ENCODE data around the gene CXCL3. TPM values are rescaled to one million over a fixed set of nuclear protein-coding genes. Genes with fewer than 3 reads are reported as not detected.

CXCL3 gene
- polyA plus RNA-seq, 1 experiment: 0.74 TPM

GRCh38 chr4:74031576-74031975 is 6.9 kb downstream of the CXCL3 start:
- no peak for TF ChIP-seq CTCF (IDR thresholded peaks at IDR 0.05; ENCODE audit: low read depth, low read length)
- POLR2A ChIA-PET: no interaction called here
- no peak overlapping the region for H3K27ac ChIP-seq (ENCODE audit: low read depth, low read length)
- no peak for DNase-seq (ENCODE audit: low read depth, low spot score)
- H3K4me3 ChIP-seq (ENCODE audit: low read depth, low read length): no peak overlapping the region
- no peaks in the 10 kb centered on the region for H3K27me3 ChIP-seq (ENCODE audit: control insufficient read depth, insufficient read depth, low read length)
- CTCF ChIA-PET: interaction anchor here (0.6 to 1.0 kb wide), 4 partner anchors 16 to 302 kb away, joined by 3 to 4 read pairs (median 3); no protein-coding TSS in a partner anchor
- no peaks in the 10 kb centered on the region for H3K9me3 ChIP-seq (ENCODE audit: control insufficient read depth, insufficient read depth, low read length)

GRCh38 chr4:74030285-74030684 is 8.2 kb downstream of the CXCL3 start:
- POLR2A ChIA-PET: no interaction called here
- no peak for TF ChIP-seq CTCF (IDR thresholded peaks at IDR 0.05; ENCODE audit: low read depth, low read length)
- Histone ChIP-seq H3K9me3 (ENCODE audit: control insufficient read depth, insufficient read depth, low read length) (no peaks in the 10 kb centered on the region), H3K27ac (ENCODE audit: low read depth, low read length) (no peak overlapping the region), H3K27me3 (ENCODE audit: control insufficient read depth, insufficient read depth, low read length) (no peaks in the 10 kb centered on the region), H3K4me3 (ENCODE audit: low read depth, low read length) (no peak overlapping the region)
- no peak for DNase-seq (ENCODE audit: low read depth, low spot score)
- CTCF ChIA-PET: interaction anchor here (1.0 kb wide), 1 partner anchor 457 kb away, joined by 3 read pairs; no protein-coding TSS in a partner anchor

GRCh38 chr4:74028504-74028903 is 10.0 kb downstream of the CXCL3 start:
- CTCF ChIA-PET: interaction anchor here (0.6 to 2.0 kb wide), 2 partner anchors 10 to 862 kb away, joined by 3 to 8 read pairs; partner anchors contain the start of gene CXCL3
- TF ChIP-seq CTCF (IDR thresholded peaks at IDR 0.05; ENCODE audit: low read depth, low read length): no peak
- POLR2A ChIA-PET: no interaction called here
- Histone ChIP-seq H3K4me3 (ENCODE audit: low read depth, low read length) (no peak overlapping the region), H3K27ac (ENCODE audit: low read depth, low read length) (no peak overlapping the region), H3K27me3 (ENCODE audit: control insufficient read depth, insufficient read depth, low read length) (no peaks in the 10 kb centered on the region), H3K9me3 (ENCODE audit: control insufficient read depth, insufficient read depth, low read length) (no peaks in the 10 kb centered on the region)
- no peak for DNase-seq (ENCODE audit: low read depth, low spot score)

- Histone ChIP-seq H3K27ac (ENCODE audit: low read depth, low read length) (no peak overlapping the region), H3K27me3 (ENCODE audit: control insufficient read depth, insufficient read depth, low read length) (no peaks in the 10 kb centered on the region), H3K4me3 (ENCODE audit: low read depth, low read length) (no peak overlapping the region), H3K9me3 (ENCODE audit: control insufficient read depth, insufficient read depth, low read length) (no peaks in the 10 kb centered on the region)
- CTCF ChIA-PET: interaction anchor here (0.7 kb wide), 1 partner anchor 14 kb away, joined by 3 read pairs; no protein-coding TSS in a partner anchor
- POLR2A ChIA-PET: no interaction called here
- TF ChIP-seq CTCF (IDR thresholded peaks at IDR 0.05; ENCODE audit: low read depth, low read length): no peak
- no peak for DNase-seq (ENCODE audit: low read depth, low spot score)
These were observed 14.8 kb downstream of the CXCL3 start for GRCh38 chr4:74023709-74024108.

- ChIA-PET CTCF (interaction anchor here (0.7 to 0.9 kb wide), 2 partner anchors 17 to 787 kb away, joined by 3 to 5 read pairs; partner anchors contain the start of gene CXCL3), POLR2A (no interaction called here)
- DNase-seq (ENCODE audit: low read depth, low spot score): no peak
- Histone ChIP-seq H3K27ac (ENCODE audit: low read depth, low read length) (no peak overlapping the region), H3K9me3 (ENCODE audit: control insufficient read depth, insufficient read depth, low read length) (no peaks in the 10 kb centered on the region), H3K27me3 (ENCODE audit: control insufficient read depth, insufficient read depth, low read length) (no peaks in the 10 kb centered on the region), H3K4me3 (ENCODE audit: low read depth, low read length) (no peak overlapping the region)
- no peak for TF ChIP-seq CTCF (IDR thresholded peaks at IDR 0.05; ENCODE audit: low read depth, low read length)
These were observed 16.9 kb downstream of the CXCL3 start for GRCh38 chr4:74021601-74022000.
